ENCODE data around the gene SLC6A5.

The SLC6A5 gene

DNA sequence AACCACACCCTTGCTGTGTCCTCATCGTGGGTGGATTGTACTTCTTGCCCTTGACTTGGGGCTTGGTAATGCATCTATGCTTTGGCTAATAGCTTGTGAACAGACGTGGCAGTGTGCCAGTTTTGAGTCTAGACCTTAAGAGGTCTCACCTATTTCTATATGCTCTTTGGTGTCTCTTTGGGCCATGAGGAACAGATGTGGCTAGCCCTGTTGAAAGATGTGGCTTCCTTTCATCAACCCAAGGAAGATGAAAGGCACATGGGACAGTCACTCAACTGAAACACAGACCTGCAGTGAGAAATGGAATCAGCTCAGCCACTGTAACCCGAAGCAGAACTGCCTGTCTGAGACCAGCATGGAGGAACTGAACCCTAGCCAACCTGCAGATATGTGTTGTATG is 62.0 kb downstream of the SLC6A5 start:
- H3K4me3 ChIP-seq (ENCODE audit: low read depth, low read length): no peak overlapping the region
- TF ChIP-seq, protein P1, sequence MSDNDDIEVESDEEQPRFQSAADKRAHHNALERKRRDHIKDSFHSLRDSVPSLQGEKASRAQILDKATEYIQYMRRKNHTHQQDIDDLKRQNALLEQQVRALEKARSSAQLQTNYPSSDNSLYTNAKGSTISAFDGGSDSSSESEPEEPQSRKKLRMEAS (IDR thresholded peaks at IDR 0.05; ENCODE audit: low read depth, low read length): no peak
- TF ChIP-seq, protein P2, sequence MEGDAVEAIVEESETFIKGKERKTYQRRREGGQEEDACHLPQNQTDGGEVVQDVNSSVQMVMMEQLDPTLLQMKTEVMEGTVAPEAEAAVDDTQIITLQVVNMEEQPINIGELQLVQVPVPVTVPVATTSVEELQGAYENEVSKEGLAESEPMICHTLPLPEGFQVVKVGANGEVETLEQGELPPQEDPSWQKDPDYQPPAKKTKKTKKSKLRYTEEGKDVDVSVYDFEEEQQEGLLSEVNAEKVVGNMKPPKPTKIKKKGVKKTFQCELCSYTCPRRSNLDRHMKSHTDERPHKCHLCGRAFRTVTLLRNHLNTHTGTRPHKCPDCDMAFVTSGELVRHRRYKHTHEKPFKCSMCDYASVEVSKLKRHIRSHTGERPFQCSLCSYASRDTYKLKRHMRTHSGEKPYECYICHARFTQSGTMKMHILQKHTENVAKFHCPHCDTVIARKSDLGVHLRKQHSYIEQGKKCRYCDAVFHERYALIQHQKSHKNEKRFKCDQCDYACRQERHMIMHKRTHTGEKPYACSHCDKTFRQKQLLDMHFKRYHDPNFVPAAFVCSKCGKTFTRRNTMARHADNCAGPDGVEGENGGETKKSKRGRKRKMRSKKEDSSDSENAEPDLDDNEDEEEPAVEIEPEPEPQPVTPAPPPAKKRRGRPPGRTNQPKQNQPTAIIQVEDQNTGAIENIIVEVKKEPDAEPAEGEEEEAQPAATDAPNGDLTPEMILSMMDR (IDR thresholded peaks at IDR 0.05; ENCODE audit: low read depth, low read length): no peak
- TF ChIP-seq POLR2A (IDR thresholded peaks at IDR 0.05; ENCODE audit: extremely low read depth, insufficient read length) (no peak), MYC (IDR thresholded peaks at IDR 0.05; ENCODE audit: low read depth, low read length) (no peak)
- no peak for DNase-seq (ENCODE audit: low read depth)

DNA sequence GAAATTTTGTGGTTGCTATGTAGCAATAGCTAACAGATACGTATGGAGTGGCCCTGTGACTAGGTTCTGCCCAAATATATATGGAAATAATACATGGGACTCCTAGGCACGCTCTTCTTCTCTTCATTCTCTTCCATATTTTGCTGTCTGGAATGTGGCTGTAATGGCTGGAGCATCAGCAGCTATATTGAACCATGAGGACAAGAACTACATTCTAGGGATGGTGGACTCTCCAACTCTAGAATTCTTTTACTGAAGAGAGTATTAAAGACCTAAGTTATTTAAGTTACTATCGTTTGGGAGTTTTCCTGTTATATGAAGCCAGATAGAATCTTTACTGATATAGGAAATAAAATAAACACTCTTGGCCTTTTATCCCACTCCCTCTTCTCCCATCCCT is 62.4 kb downstream of the SLC6A5 start:
- no peak for DNase-seq (ENCODE audit: low read depth)
- TF ChIP-seq MYC (IDR thresholded peaks at IDR 0.05; ENCODE audit: low read depth, low read length): no peak
- no peak for TF ChIP-seq POLR2A (IDR thresholded peaks at IDR 0.05; ENCODE audit: extremely low read depth, insufficient read length)
- TF ChIP-seq, protein P1 (IDR thresholded peaks at IDR 0.05; ENCODE audit: low read depth, low read length): no peak
- TF ChIP-seq, protein P2 (IDR thresholded peaks at IDR 0.05; ENCODE audit: low read depth, low read length): no peak
- no peak overlapping the region for H3K4me3 ChIP-seq (ENCODE audit: low read depth, low read length)

DNA sequence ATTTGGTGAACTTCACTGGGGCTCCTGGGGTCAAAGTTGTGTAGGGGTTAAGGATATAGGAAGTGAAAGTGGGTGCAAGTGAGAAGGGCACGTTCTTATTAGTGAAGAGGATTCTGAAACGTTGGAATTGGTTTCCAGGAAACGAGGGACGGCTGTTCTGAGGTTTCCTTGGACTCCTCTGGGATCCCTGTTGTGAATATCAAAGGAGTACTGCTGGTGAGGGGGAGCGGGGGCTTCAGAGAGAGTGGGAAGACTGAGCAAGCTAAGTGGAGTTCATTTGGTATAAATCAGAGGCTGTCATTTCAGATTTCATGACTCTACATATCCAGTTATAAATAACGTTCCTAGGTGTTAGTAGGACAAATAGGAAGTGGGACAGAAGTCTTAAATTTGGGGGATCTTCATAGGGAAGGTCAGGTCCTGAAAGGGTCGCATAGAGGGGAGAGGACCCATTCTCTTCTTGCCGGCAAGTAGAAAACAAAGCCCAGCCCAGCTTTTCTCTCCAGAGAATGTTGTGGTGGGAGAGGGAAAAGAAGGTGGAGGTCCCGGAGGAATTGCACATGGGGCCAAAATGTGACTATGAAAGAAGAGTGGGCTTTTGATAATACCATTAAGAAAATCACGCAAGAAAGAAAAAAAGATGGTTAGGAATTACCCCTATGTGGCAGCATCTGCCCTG is 68.9 kb downstream of the SLC6A5 start:
- no peak overlapping the region for H3K4me3 ChIP-seq (ENCODE audit: low read depth, low read length)
- TF ChIP-seq MYC (IDR thresholded peaks at IDR 0.05; ENCODE audit: low read depth, low read length): no peak
- TF ChIP-seq, protein P1 (IDR thresholded peaks at IDR 0.05; ENCODE audit: low read depth, low read length): no peak
- TF ChIP-seq, protein P2 (IDR thresholded peaks at IDR 0.05; ENCODE audit: low read depth, low read length): no peak
- no peak for TF ChIP-seq POLR2A (IDR thresholded peaks at IDR 0.05; ENCODE audit: extremely low read depth, insufficient read length)
- no peak for DNase-seq (ENCODE audit: low read depth)

DNA sequence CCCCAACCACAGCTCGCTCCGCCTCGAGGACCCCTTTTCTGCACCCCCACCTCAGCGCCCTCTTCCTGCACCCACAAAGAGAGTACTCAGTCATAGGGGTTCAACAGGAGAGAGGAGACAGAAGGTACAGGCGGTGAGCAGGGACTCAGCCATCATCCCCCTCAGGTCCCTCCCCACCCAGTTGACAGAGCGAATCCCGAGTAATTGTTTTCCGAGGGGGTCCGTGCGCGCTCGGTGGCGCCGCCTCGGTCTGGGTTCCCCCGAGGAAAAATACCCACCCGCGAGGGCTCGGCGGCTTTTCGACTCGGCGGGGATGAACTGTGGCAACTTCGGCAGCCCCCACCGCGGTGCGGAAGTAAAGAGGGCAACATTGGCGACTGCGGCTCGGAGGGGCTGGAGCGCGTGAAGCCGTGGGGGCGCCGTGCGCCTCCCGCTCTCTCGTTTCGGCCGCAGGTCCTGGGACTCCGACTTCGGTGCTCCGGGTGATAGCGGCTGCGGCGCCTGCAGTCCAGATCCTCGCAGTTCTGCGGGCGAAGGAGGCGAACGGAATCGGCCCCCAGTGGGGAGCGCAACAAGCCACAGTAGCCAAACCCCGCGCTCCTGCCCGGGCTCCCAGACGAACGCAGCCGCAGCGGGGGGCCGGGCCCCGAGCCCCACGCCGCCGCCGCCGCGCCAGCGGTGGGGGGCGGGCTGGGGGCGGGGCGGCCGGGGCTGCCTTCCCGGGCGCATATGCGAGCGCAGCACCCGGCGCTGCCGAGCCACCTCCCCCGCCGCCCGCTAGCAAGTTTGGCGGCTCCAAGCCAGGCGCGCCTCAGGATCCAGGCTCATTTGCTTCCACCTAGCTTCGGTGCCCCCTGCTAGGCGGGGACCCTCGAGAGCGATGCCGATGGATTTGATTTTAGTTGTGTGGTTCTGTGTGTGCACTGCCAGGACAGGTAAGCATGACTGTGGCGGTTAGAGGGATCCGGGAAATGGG is 69.7 kb downstream of the SLC6A5 start, which contains the start of gene NELL1:
NELL1 (plus strand) TSS at position 743 of the 976 bp plus-strand sequence.
- DNase-seq (ENCODE audit: low read depth): no peak
- TF ChIP-seq MYC (IDR thresholded peaks at IDR 0.05; ENCODE audit: low read depth, low read length) (no peak), POLR2A (IDR thresholded peaks at IDR 0.05; ENCODE audit: extremely low read depth, insufficient read length) (no peak)
- TF ChIP-seq, protein P1 (IDR thresholded peaks at IDR 0.05; ENCODE audit: low read depth, low read length): no peak
- TF ChIP-seq, protein P2 (IDR thresholded peaks at IDR 0.05; ENCODE audit: low read depth, low read length): no peak
- H3K4me3 ChIP-seq (ENCODE audit: low read depth, low read length): no peak within 1 kb of the TSS

DNA sequence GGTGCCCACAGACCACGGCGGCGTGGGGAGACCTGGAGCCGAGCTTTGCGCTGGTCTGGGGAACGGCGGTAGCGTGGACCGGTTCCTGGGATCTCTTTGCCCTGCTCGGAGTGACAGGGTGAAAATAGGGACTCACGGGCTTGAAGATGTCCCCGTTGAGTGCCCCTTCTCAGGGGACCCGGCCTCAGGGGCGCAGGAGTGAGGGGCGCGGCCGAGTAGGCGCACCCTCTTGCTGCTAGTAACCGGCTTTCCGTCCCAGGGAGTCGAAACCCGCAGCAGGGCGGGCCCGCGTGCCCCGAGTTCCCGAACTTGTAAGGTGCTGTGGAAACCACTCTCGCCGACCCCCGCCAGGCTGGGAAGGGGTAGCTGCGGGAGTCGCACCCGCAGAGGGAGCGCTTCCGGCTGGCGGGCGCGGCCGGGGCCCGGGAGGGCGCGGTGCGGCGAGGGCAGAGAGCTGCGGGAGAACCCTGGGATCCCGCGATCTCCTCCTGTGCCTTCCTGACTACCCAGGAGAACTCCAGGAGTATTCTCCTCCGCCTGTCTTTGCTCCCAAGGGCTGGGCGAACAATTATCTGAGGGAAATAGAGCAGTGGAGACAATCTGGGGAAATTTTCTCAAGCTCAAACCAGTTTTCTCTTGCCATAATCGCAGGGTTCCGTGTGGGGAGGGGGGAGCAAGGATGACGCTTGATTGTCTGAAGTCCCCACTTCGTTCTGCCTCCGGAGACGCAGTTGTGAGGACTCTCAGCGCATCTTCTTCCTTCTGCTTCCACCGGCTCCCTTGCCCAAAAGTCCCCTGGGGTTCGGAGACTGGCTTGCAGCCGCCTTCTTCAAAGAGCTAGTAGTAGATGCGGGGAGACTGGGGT is 70.6 kb downstream of the SLC6A5 start:
- no peak for DNase-seq (ENCODE audit: low read depth)
- H3K4me3 ChIP-seq (ENCODE audit: low read depth, low read length): no peak overlapping the region

More for the DNA sequence above, 70.6 kb downstream of the SLC6A5 start:
- TF ChIP-seq POLR2A (IDR thresholded peaks at IDR 0.05; ENCODE audit: extremely low read depth, insufficient read length) (no peak), MYC (IDR thresholded peaks at IDR 0.05; ENCODE audit: low read depth, low read length) (no peak)
- TF ChIP-seq, protein P2 (IDR thresholded peaks at IDR 0.05; ENCODE audit: low read depth, low read length): no peak
- TF ChIP-seq, protein P1 (IDR thresholded peaks at IDR 0.05; ENCODE audit: low read depth, low read length): no peak

Measured in NB4 (cell line).